HG03139 (cell line): ENCODE results near the gene ACTR8.
A peak's percentile ranks its signal among the peaks of the same experiment; 100 is the strongest.
"Not testable (repeated sequence)": the region's sequence is repeated elsewhere in the genome, so short reads cannot be mapped to it uniquely, and the experiment has no call there.

Experiments
- ATAC-seq: cut with Tn5 transposase; IDR thresholded peaks from one replicate; pipeline ENCODE4 v1.9.1; 2021; ENCODE audit not compliant: unreplicated experiment

The ACTR8 gene, protein sequence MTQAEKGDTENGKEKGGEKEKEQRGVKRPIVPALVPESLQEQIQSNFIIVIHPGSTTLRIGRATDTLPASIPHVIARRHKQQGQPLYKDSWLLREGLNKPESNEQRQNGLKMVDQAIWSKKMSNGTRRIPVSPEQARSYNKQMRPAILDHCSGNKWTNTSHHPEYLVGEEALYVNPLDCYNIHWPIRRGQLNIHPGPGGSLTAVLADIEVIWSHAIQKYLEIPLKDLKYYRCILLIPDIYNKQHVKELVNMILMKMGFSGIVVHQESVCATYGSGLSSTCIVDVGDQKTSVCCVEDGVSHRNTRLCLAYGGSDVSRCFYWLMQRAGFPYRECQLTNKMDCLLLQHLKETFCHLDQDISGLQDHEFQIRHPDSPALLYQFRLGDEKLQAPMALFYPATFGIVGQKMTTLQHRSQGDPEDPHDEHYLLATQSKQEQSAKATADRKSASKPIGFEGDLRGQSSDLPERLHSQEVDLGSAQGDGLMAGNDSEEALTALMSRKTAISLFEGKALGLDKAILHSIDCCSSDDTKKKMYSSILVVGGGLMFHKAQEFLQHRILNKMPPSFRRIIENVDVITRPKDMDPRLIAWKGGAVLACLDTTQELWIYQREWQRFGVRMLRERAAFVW

GRCh38 chr3:53881691-53882593 lies at the start of gene ACTR8:
Gene ACTR8, minus strand, starts transcription at chr3:53882152. Its CDS starts 51 bp downstream, at chr3:53882101.
- peak; percentile 82 for ATAC-seq

- ATAC-seq: not testable (repeated sequence)
Measured at GRCh38 chr3:53927208-53927872, 45.4 kb upstream of the ACTR8 start.

DNA sequence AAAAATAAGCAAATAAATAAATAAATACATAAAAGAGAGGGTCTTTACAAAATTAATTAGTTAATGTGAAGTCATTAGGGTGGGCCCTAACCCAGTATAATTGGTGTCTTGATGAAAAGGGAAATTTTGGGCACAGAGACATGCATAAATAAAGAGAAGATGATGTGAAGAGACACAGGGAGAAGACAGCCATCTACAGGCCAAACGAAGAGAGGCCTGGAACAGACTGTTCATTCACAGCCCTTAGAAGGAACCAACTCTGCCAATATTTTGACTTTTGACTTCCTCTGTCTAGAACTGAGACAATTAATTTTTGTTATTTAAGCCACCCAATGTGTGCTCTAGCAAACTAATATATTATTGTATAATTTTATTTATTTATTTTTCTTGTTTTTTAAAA lies 39.3 kb upstream of the ACTR8 start:
- peak; percentile 60 for ATAC-seq

- no peak for ATAC-seq
Measured at GRCh38 chr3:53919741-53920140, 37.8 kb upstream of the ACTR8 start.

- no peak for ATAC-seq
Measured at GRCh38 chr3:53913401-53913800, 31.4 kb upstream of the ACTR8 start.

- no peak for ATAC-seq
Measured at GRCh38 chr3:53902711-53903110, 20.8 kb upstream of the ACTR8 start.

GRCh38 chr3:53902067-53902466 lies 20.1 kb upstream of the ACTR8 start:
- ATAC-seq: no peak

GRCh38 chr3:53900666-53901331 lies 18.8 kb upstream of the ACTR8 start:
- no peak for ATAC-seq

DNA sequence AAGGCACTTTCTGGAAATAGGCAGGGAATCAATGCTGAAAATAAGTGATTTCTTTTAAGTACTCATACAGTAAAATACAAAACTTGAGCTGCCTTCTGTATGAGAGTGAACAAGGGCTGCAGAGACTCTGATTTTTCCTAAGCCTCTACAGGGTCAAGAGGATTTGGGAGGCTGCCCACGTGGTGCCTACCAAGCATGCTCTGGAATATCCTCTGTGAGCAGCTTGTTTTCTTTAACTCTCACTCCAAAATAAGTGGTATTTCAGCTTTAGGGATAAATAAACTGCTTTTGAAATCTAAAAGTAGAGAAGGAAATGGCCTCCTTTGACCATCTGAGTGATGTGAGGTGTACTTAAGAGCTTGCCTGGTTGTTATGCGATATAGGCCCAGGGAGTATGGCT lies 17.8 kb upstream of the ACTR8 start:
- ATAC-seq: no peak

- no peak for ATAC-seq
Measured at GRCh38 chr3:53892286-53892637, 10.3 kb upstream of the ACTR8 start.

GRCh38 chr3:53891497-53892285 lies 9.7 kb upstream of the ACTR8 start, which contains the start of gene SELENOK:
Gene SELENOK, minus strand, starts transcription at chr3:53891859.
- ATAC-seq: peak; percentile 95

DNA sequence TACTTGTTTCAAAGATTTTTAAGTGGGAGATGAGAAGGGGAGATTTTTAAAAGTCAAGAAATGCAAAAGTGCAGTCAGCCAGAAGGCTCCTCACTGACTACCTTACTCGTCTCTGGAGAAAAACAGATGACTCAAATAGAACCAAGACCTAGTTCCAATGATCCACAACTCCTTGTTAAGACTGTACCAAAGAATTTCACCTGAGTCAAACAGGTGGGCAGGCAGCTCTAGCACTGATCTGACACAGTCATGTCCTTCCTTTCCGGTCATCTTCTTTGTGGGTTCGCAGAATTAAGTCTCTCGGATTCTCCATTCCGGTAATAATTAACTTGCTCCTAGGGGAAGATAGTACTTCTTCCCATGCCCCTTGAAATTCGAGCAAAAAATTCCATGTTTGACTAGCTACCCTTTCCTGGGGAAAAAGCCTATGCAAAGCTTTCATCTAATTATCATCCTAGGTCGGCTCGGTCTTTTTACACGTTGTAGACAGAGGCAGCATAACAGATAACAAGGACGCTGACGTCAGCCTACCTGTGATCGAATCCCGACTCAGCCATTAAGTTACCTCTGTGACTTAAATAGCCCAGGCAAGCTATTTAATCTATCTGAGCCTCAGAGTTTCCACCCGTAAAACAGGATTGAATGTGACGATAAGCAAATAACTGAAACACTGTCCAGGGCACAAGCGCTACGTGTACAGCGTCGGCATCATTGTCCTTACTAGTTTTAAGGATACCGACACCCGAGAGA lies 8.9 kb upstream of the ACTR8 start:
- ATAC-seq: no peak

DNA sequence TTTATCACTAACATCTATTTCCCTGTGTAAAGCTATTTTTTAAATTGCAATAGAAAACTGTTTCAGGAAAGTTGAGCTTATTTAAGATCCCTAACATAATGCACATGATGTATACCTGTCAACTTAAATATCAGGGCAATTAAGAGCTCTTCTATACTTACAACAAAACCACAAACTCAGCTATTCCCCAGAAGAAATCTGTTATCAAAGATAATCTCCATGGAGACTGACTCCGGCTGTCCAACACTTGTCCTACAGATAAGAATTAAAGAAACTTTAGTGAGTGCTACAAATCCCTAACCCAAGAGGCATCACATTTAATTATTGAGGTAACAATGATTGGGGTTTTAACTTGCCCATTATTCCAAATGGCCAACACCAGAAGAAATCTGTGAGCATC lies 6.3 kb upstream of the ACTR8 start:
- no peak for ATAC-seq

GRCh38 chr3:53887446-53887845 lies 5.5 kb upstream of the ACTR8 start:
- no peak for ATAC-seq

- ATAC-seq: no peak
Measured at GRCh38 chr3:53885239-53885638, 3.3 kb upstream of the ACTR8 start.

DNA sequence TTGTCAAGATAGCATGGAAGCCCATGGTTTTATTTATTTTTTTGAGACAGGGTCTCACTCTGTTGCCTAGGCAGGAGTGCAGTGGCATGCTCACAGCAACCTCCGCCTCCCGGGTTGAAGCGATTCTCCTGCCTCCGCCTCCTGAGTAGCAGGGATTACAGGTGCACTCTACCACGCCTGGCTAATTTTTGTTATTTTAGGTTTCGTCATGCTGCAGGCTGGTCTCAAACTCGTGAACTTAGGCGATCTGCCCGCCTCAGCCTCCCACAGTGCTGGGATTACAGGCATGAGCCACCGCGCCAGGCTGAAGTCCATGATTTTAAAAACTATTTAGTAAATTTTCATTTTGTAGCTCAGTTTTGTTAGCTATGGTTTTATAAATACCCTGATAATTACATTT lies 2.7 kb upstream of the ACTR8 start:
- ATAC-seq: no peak

DNA sequence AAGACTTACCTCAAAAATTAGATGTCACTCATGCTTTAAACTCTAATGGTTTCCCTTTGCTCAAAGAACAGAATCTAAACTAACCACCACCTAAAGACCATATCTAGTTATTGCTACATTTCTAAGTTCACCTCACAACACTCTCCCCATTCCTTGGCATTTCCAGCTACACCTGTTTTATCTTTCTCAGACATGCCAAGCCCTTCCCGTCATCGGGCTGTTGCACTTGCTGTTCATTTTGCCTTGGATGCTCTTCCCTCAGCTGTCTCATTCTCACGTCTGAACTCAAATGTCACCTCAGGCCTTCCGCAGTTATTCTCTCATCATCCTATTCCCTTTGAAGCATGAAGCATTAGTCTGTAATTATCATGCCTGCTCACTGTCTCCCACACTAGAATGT lies 1.1 kb upstream of the ACTR8 start:
- ATAC-seq: no peak

- ATAC-seq: no peak
Measured at GRCh38 chr3:53880396-53881345, 1.3 kb downstream of the ACTR8 start.
